BE2C (cell line): Measurements from ENCODE around the gene NOL4L.
A peak's percentile ranks its signal among the peaks of the same experiment; 100 is the strongest.

ENCODE experiments used
- DNase-seq: peaks from one replicate; pipeline ENCODE4 v3.0.0-alpha.2; 2020
- H3K27me3 ChIP-seq: fragments of 250-450 bp; sonication (Bioruptor Pico); 2 replicates; pipeline ENCODE4 v1.5.1; 2020; ENCODE audit warnings: mild to moderate bottlenecking
- H3K36me3 ChIP-seq: fragments of 250-450 bp; sonication (Bioruptor Pico); 2 replicates; pipeline ENCODE4 v1.5.1; 2020; ENCODE audit warnings: mild to moderate bottlenecking
- H3K4me1 ChIP-seq: fragments of 250-450 bp; sonication (Bioruptor Pico); 2 replicates; pipeline ENCODE4 v1.5.1; 2020
- H3K4me3 ChIP-seq: 2 replicates; pipeline ENCODE4 v1.5.1; 2011; ENCODE audit warnings: low read depth, low read length
- H3K9me3 ChIP-seq: fragments of 250-450 bp; sonication (Bioruptor Pico); 2 replicates; pipeline ENCODE4 v1.5.1; 2020
- CTCF ChIP-seq: IDR thresholded peaks from 2 replicates; pipeline ENCODE4 v1.5.1; 2012; ENCODE audit warnings: mild to moderate bottlenecking, low read depth, low read length

The NOL4L gene

GRCh38 chr20:32628960-32629530 is 43.9 kb upstream of the NOL4L start:
- DNase-seq = no peak
- Histone ChIP-seq H3K4me3 (no peak overlapping the region), H3K36me3 (no peaks in the 10 kb centered on the region), H3K4me1 (peaks cover 17% of the 10 kb centered on the region), H3K27me3 (no peaks in the 10 kb centered on the region), H3K9me3 (no peaks in the 10 kb centered on the region)
- no peak for TF ChIP-seq CTCF

GRCh38 chr20:32626859-32627636 is 41.9 kb upstream of the NOL4L start:
- DNase-seq = peak; percentile 62
- H3K4me3 ChIP-seq = peak overlapping the region; percentile 26
- no peak for TF ChIP-seq CTCF
- peaks cover 12% of the 10 kb centered on the region for H3K4me1 ChIP-seq
- no peaks in the 10 kb centered on the region for H3K27me3 ChIP-seq
- no peaks in the 10 kb centered on the region for H3K36me3 ChIP-seq
- H3K9me3 ChIP-seq = no peaks in the 10 kb centered on the region

- H3K4me1 ChIP-seq = peaks cover 12% of the 10 kb centered on the region
- no peak for TF ChIP-seq CTCF
- H3K4me3 ChIP-seq = no peak overlapping the region
- H3K27me3 ChIP-seq = no peaks in the 10 kb centered on the region
- H3K36me3 ChIP-seq = no peaks in the 10 kb centered on the region
- no peaks in the 10 kb centered on the region for H3K9me3 ChIP-seq
- DNase-seq = no peak
Measured at GRCh38 chr20:32626407-32626806, 41.3 kb upstream of the NOL4L start.

- no peak for DNase-seq
- H3K9me3 ChIP-seq = no peaks in the 10 kb centered on the region
- TF ChIP-seq CTCF = no peak
- no peak overlapping the region for H3K4me3 ChIP-seq
- no peaks in the 10 kb centered on the region for H3K36me3 ChIP-seq
- H3K4me1 ChIP-seq = peaks cover 12% of the 10 kb centered on the region
- H3K27me3 ChIP-seq = no peaks in the 10 kb centered on the region
Measured at GRCh38 chr20:32625996-32626395, 40.9 kb upstream of the NOL4L start.

- H3K4me1 ChIP-seq = peaks cover 12% of the 10 kb centered on the region
- H3K36me3 ChIP-seq = no peaks in the 10 kb centered on the region
- DNase-seq = no peak
- H3K9me3 ChIP-seq = no peaks in the 10 kb centered on the region
- TF ChIP-seq CTCF = no peak
- no peaks in the 10 kb centered on the region for H3K27me3 ChIP-seq
- no peak overlapping the region for H3K4me3 ChIP-seq
Measured at GRCh38 chr20:32624687-32625345, 39.7 kb upstream of the NOL4L start.
